HT1080 (cell line): Measurements from ENCODE around the gene RASGRF2. TPM values are rescaled to one million over a fixed set of nuclear protein-coding genes. Genes with fewer than 3 reads are reported as not detected.

ENCODE experiments used
- DNase-seq: peaks from one replicate; pipeline ENCODE4 v3.0.0-alpha.2; 2015; ENCODE audit warnings: low read depth
- total RNA-seq: library from RNA; depleted of rRNA; stranded (reverse); fragments of >200 nt; shearing (Covaris generic); gene quantifications from 2 replicates; pipeline ENCODE4 v1.2.3, GENCODE V29; 2014

The RASGRF2 gene
- total RNA-seq, 1 experiment from 2014 or later = 6.4 TPM

- no peak for DNase-seq
These were observed 174.4 kb downstream of the RASGRF2 start for GRCh38 chr5:81134566-81134965.

GRCh38 chr5:81136557-81136956 lies 176.4 kb downstream of the RASGRF2 start:
- DNase-seq = no peak

- no peak for DNase-seq
These were observed 177.7 kb downstream of the RASGRF2 start for GRCh38 chr5:81137833-81138232.

GRCh38 chr5:81140441-81140840 lies 180.3 kb downstream of the RASGRF2 start:
- no peak for DNase-seq

- no peak for DNase-seq
These were observed 180.8 kb downstream of the RASGRF2 start for GRCh38 chr5:81140943-81141342.

- no peak for DNase-seq
These were observed 181.9 kb downstream of the RASGRF2 start for GRCh38 chr5:81142108-81142507.

- DNase-seq = no peak
These were observed 185.3 kb downstream of the RASGRF2 start for GRCh38 chr5:81145329-81145935.

GRCh38 chr5:81146031-81146430 lies 185.9 kb downstream of the RASGRF2 start:
- DNase-seq = no peak

- no peak for DNase-seq
These were observed 187.1 kb downstream of the RASGRF2 start for GRCh38 chr5:81147011-81147885.

- DNase-seq = no peak
These were observed 187.9 kb downstream of the RASGRF2 start for GRCh38 chr5:81147886-81148571.

- peak; percentile 53 for DNase-seq
These were observed 191.4 kb downstream of the RASGRF2 start for GRCh38 chr5:81151546-81151945.

- DNase-seq = no peak
These were observed 194.6 kb downstream of the RASGRF2 start for GRCh38 chr5:81154725-81155124.

- no peak for DNase-seq
These were observed 196.6 kb downstream of the RASGRF2 start for GRCh38 chr5:81156732-81157131.

GRCh38 chr5:81161012-81161601 lies 200.9 kb downstream of the RASGRF2 start:
- DNase-seq = no peak

GRCh38 chr5:81162501-81162900 lies 202.3 kb downstream of the RASGRF2 start:
- DNase-seq = no peak

GRCh38 chr5:81163651-81164050 lies 203.5 kb downstream of the RASGRF2 start:
- no peak for DNase-seq

- no peak for DNase-seq
These were observed 204.3 kb downstream of the RASGRF2 start for GRCh38 chr5:81164476-81164875.

GRCh38 chr5:81164936-81165335 lies 204.8 kb downstream of the RASGRF2 start:
- DNase-seq = peak; percentile 65

- DNase-seq = peak; percentile 84
These were observed 205.4 kb downstream of the RASGRF2 start for GRCh38 chr5:81165493-81166119.

- no peak for DNase-seq
These were observed 206.3 kb downstream of the RASGRF2 start for GRCh38 chr5:81166430-81166829.

- no peak for DNase-seq
These were observed 206.9 kb downstream of the RASGRF2 start for GRCh38 chr5:81167078-81167477.
